GM19467 (cell line): Measurements from ENCODE around the gene NHERF1.

Experiments
- ATAC-seq: cut with Tn5 transposase; IDR thresholded peaks from one replicate; pipeline ENCODE4 v1.9.1; 2021; ENCODE audit warnings: mild to moderate bottlenecking, moderate library complexity; ENCODE audit not compliant: unreplicated experiment

NHERF1 gene

GRCh38 chr17:74807441-74807840, 59.0 kb downstream of the NHERF1 start:
- ATAC-seq, result no peak

DNA sequence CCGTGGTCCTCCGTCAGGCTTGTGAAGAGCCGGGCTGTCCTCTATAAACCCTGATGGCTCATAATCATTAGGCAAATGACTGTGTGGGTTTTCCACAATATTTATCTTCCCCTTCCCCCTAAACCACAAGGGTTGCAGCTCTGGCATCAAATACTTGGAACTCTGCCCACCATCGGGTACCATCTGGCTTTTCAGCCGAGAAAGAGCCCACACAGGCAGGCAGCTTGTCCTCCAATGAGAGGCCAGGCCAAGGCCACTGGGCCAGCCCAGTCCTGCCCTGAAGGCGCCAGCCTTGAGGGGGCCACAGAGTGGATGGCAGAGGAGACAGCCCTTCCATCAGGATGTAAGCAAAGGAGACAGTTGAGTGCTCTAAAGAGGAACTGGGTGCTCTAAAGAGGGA, 59.5 kb downstream of the NHERF1 start:
- no peak for ATAC-seq

- ATAC-seq, result no peak
These were observed 60.4 kb downstream of the NHERF1 start for GRCh38 chr17:74808714-74809430.

- no peak for ATAC-seq
These were observed 62.5 kb downstream of the NHERF1 start for GRCh38 chr17:74810699-74811485.

- no peak for ATAC-seq
These were observed 63.9 kb downstream of the NHERF1 start for GRCh38 chr17:74812109-74813009.

- no peak for ATAC-seq
These were observed 66.0 kb downstream of the NHERF1 start for GRCh38 chr17:74814453-74814852.

GRCh38 chr17:74815067-74815466, 66.6 kb downstream of the NHERF1 start:
- ATAC-seq, result no peak

- no peak for ATAC-seq
These were observed 67.3 kb downstream of the NHERF1 start for GRCh38 chr17:74815550-74816370.

- no peak for ATAC-seq
These were observed 68.6 kb downstream of the NHERF1 start for GRCh38 chr17:74816905-74817620.

DNA sequence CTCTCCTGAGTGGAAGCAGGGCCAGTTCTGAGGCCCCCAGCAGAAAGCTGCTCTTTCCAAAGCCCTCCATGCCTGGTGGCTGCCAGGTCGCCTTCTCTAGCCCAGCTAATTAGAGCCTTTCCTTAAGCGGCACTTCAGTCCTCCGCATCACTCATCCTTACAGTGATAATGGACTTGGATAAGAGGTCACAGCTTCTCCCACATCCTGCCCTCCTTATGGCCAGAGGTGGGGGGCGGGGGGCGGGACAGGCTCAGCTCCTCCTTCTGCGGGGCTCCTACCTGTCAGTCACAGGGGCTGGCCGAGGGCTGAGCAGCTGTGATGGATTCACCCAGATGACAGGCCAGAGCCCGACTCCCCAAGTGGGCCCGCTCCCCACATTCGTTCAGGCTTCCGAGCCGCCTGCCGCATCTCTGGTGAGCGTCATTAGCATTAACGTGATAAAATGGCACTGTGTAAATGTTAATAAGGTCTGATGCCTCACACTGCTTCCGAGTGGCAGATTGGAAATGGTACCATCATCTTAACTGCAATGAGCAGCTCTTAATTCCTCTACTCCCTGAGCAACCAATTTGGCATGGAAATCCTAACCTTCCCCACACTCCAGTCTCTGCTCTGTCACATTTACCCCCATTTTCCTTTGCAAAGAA, 70.0 kb downstream of the NHERF1 start:
- no peak for ATAC-seq
